IMR-90 (cell line): ENCODE data around the gene GJC1. TPM values are rescaled to one million over a fixed set of nuclear protein-coding genes. Genes with fewer than 3 reads are reported as not detected.
A peak's percentile ranks its signal among the peaks of the same experiment; 100 is the strongest.

ENCODE experiments used
- ATAC-seq: fragments of 200-7000 bp; cut with Tn5 transposase; 2 replicates; pipeline ENCODE4 v1.9.1; 2020; ENCODE audit warnings: low read depth, mild to moderate bottlenecking, moderate library complexity
- BruUV-seq: library from RNA; stranded (reverse); fragments of 400-500 nt; replicated peaks from 2 replicates; lab custom pipeline; 2021; lab: Mats Ljungman, UMichigan
- CTCF ChIA-PET: fragments of 300-600 bp; formaldehyde crosslinking; extraction: SDS; loops from one replicate; lab custom pipeline; 2021; ENCODE audit warnings: antibody characterized with exemption; lab: Yijun Ruan, JAX
- POLR2A ChIA-PET: fragments of 300-600 bp; sonication (Branson Sonifier 250); formaldehyde crosslinking; loops from one replicate; lab custom pipeline; 2022; ENCODE audit warnings: antibody characterized with exemption; ENCODE audit not compliant: unreplicated experiment; lab: Charles Lee
- DNase-seq: peaks from one replicate; pipeline ENCODE4 v3.0.0; 2013
- H2AFZ ChIP-seq: replicated peaks from 2 replicates; pipeline ENCODE3; 2013; ENCODE audit warnings: low read length, mild to moderate bottlenecking; ENCODE audit not compliant: poor library complexity
- H2AK5ac ChIP-seq: 2 replicates; pipeline ENCODE4 v1.6.1; 2013; ENCODE audit warnings: low read depth, low read length, inconsistent platforms
- H2AK9ac ChIP-seq: replicated peaks from 2 replicates; pipeline ENCODE3; 2013; ENCODE audit warnings: mild to moderate bottlenecking, low read depth, low read length, moderate library complexity; ENCODE audit not compliant: poor library complexity
- H2BK120ac ChIP-seq: 2 replicates; pipeline ENCODE4 v1.6.1; 2013; ENCODE audit warnings: low read depth, low read length, inconsistent platforms
- H2BK15ac ChIP-seq: 3 replicates; pipeline ENCODE4 v1.6.1; 2013; ENCODE audit warnings: low read depth, low read length, inconsistent platforms
- H2BK20ac ChIP-seq: 2 replicates; pipeline ENCODE4 v1.6.1; 2013; ENCODE audit warnings: low read depth, mild to moderate bottlenecking, inconsistent platforms, low read length, moderate library complexity
- H2BK5ac ChIP-seq: 2 replicates; pipeline ENCODE4 v1.6.1; 2013; ENCODE audit warnings: mild to moderate bottlenecking, low read depth, low read length, inconsistent platforms; ENCODE audit not compliant: poor library complexity, severe bottlenecking
- H3K14ac ChIP-seq: replicated peaks from 2 replicates; pipeline ENCODE4 v1.6.1; 2013; ENCODE audit warnings: low read depth, low read length, inconsistent platforms
- H3K18ac ChIP-seq: 2 replicates; pipeline ENCODE4 v1.6.1; 2013; ENCODE audit warnings: low read depth, low read length, control low read depth
- H3K23ac ChIP-seq: 2 replicates; pipeline ENCODE4 v1.6.1; 2013; ENCODE audit warnings: low read depth, low read length, inconsistent platforms
- H3K27ac ChIP-seq: 2 replicates; pipeline ENCODE4 v1.5.1; 2013; ENCODE audit warnings: mild to moderate bottlenecking, control low read depth, low read length; ENCODE audit not compliant: insufficient read depth
- H3K27me3 ChIP-seq: 2 replicates; pipeline ENCODE4 v1.6.1; 2013; ENCODE audit warnings: low read length; ENCODE audit not compliant: control insufficient read depth, insufficient read depth
- H3K36me3 ChIP-seq: 2 replicates; pipeline ENCODE4 v1.6.1; 2013; ENCODE audit warnings: low read length, mixed read lengths; ENCODE audit not compliant: control insufficient read depth, insufficient read depth
- H3K4ac ChIP-seq: 2 replicates; pipeline ENCODE4 v1.6.1; 2013; ENCODE audit warnings: low read depth, low read length, inconsistent platforms
- H3K4me1 ChIP-seq: 2 replicates; pipeline ENCODE4 v1.6.1; 2013; ENCODE audit warnings: low read length, mixed read lengths; ENCODE audit not compliant: control insufficient read depth, insufficient read depth
- H3K4me2 ChIP-seq: 2 replicates; pipeline ENCODE4 v1.6.1; 2013; ENCODE audit warnings: low read depth, mild to moderate bottlenecking, control low read depth, low read length, moderate library complexity
- H3K4me3 ChIP-seq: 2 replicates; pipeline ENCODE4 v1.5.1; 2013; ENCODE audit warnings: low read depth, mild to moderate bottlenecking, control low read depth, low read length, moderate library complexity; ENCODE audit not compliant: insufficient read depth
- H3K56ac ChIP-seq: 2 replicates; pipeline ENCODE4 v1.6.1; 2013; ENCODE audit warnings: low read length, inconsistent platforms; ENCODE audit not compliant: insufficient read depth; ENCODE audit errors: extremely low read depth
- H3K79me1 ChIP-seq, 2 experiments: 2 replicates each; pipeline ENCODE4 v1.6.1; 2013; ENCODE audit warnings: low read length in 2 of 2, inconsistent platforms in 1 of 2, low read depth in 1 of 2
- H3K9ac ChIP-seq: 2 replicates; pipeline ENCODE4 v1.6.1; 2013; ENCODE audit warnings: low read depth, low read length, control low read depth
- H3K9me1 ChIP-seq: 2 replicates; pipeline ENCODE4 v1.6.1; 2013; ENCODE audit warnings: low read length, inconsistent platforms; ENCODE audit not compliant: insufficient read depth
- H3K9me3 ChIP-seq: 2 replicates; pipeline ENCODE4 v1.6.1; 2013; ENCODE audit warnings: low read length; ENCODE audit not compliant: control insufficient read depth, insufficient read depth
- H4K20me1 ChIP-seq: 2 replicates; pipeline ENCODE4 v1.6.1; 2013; ENCODE audit warnings: low read length, inconsistent platforms; ENCODE audit not compliant: insufficient read depth
- H4K5ac ChIP-seq: 2 replicates; pipeline ENCODE4 v1.6.1; 2013; ENCODE audit warnings: mild to moderate bottlenecking, low read depth, low read length, control low read depth
- H4K8ac ChIP-seq, 2 experiments: 2 replicates each; pipeline ENCODE4 v1.6.1; 2013; ENCODE audit warnings: low read depth in 2 of 2, low read length in 2 of 2, control low read depth in 1 of 2, inconsistent platforms in 1 of 2
- H4K91ac ChIP-seq: 2 replicates; pipeline ENCODE4 v1.6.1; 2013; ENCODE audit warnings: low read depth, low read length, inconsistent platforms; ENCODE audit not compliant: insufficient read depth
- CEBPB ChIP-seq: IDR thresholded peaks from 2 replicates; pipeline ENCODE4 v1.6.1; 2012; ENCODE audit warnings: low read depth, low read length, improper control_type of control experiment
- CTCF ChIP-seq: conservative IDR thresholded peaks from 2 replicates; pipeline ENCODE4 v1.5.1; 2012; ENCODE audit warnings: mild to moderate bottlenecking, low read depth, low read length, improper control_type of control experiment
- FOS ChIP-seq: fragments of 150-350 bp; IDR thresholded peaks from 2 replicates; pipeline ENCODE4 v1.6.1; 2016; ENCODE audit warnings: low read depth, low read length
- NFE2L2 ChIP-seq: fragments of 150-350 bp; IDR thresholded peaks from 2 replicates; pipeline ENCODE4 v1.6.1; 2016; ENCODE audit warnings: low read depth, mild to moderate bottlenecking, low read length
- RAD21 ChIP-seq: IDR thresholded peaks from 2 replicates; pipeline ENCODE4 v1.6.1; 2012; ENCODE audit warnings: low read length, improper control_type of control experiment
- RFX5 ChIP-seq: IDR thresholded peaks from 2 replicates; pipeline ENCODE4 v1.8.0; 2012; ENCODE audit warnings: low read depth, mild to moderate bottlenecking, low read length, moderate library complexity
- SMC3 ChIP-seq: fragments of 150-350 bp; IDR thresholded peaks from 2 replicates; pipeline ENCODE4 v1.6.1; 2016; ENCODE audit warnings: low read depth, mild to moderate bottlenecking, antibody characterized with exemption, low read length, moderate library complexity
- WGBS, 2 experiments: methylation state at CpG; one replicate each; pipeline versions ENCODE4 v1.1.5 to v1.1.7; 2013; ENCODE audit warnings: missing lambda C conversion rate in 2 of 2; ENCODE audit not compliant: insufficient read length in 1 of 2; ENCODE audit errors: extremely low coverage in 2 of 2; 5-methylcytosine and 5-hydroxymethylcytosine counted together
- dilution Hi-C: fragments of 300-500 bp; cut with HindIII; formaldehyde crosslinking; loops from one replicate; pipeline ENCODE4 v1.14.3; 2018; ENCODE audit warnings: low sequenced_read_pairs; ENCODE audit not compliant: unreplicated experiment
- in situ Hi-C: fragments of 300-500 bp; cut with MboI; formaldehyde crosslinking; loops from 3 replicates; pipeline ENCODE4 v1.14.3; 2019; ENCODE audit warnings: low sequenced_read_pairs, inconsistent platforms, mixed read lengths
- intact Hi-C: fragments of 100-400 bp; cut with micrococcal nuclease; formaldehyde crosslinking; loops from 2 replicates; pipeline ENCODE4 v1.10.0; 2022
- polyA plus RNA-seq, 3 experiments: library from polyadenylated mRNA; depleted of rRNA; stranded (reverse); fragments of >200 nt; gene quantifications; 2 replicates each; pipeline ENCODE4 v1.2.3, GENCODE V29; 2012; ENCODE audit warnings: low replicate concordance in 1 of 3
- total RNA-seq: library from RNA; depleted of rRNA; stranded (reverse); fragments of >200 nt; gene quantifications from 2 replicates; pipeline ENCODE4 v1.2.3, GENCODE V29; 2012

The GJC1 gene
- total and polyA plus RNA-seq, 2 of the 4 experiments (the other 2 are of a cell fraction): 23.9 to 69.7 TPM

- peaks cover 23% of the 10 kb centered on the region for H3K36me3 ChIP-seq
These were observed 25.6 kb downstream of the GJC1 start for GRCh38 chr17:44804302-44805089.

More at GRCh38 chr17:44804302-44805089, 25.6 kb downstream of the GJC1 start:
- in situ Hi-C loops: no loop called here
- Histone ChIP-seq H2AK5ac (peak overlapping the region; percentile 48; the same call in 1 of the 2 replicates), H3K14ac (no peak overlapping the region), H3K9me1 (peaks cover 14% of the 10 kb centered on the region), H2BK5ac (no peak overlapping the region), H3K27ac (no peak overlapping the region), H2AFZ (no peak overlapping the region), H3K56ac (no peak overlapping the region), H3K9me3 (no peaks in the 10 kb centered on the region), H3K9ac (no peak overlapping the region), H3K23ac (no peak overlapping the region), H4K5ac (no peak overlapping the region), H3K79me1 (peaks cover 35 to 88% of the 10 kb centered on the region in 2 experiments), H4K8ac (no peak overlapping the region), H2BK15ac (no peak overlapping the region), H3K18ac (no peak overlapping the region), H2BK120ac (no peak overlapping the region), H4K91ac (no peak overlapping the region), H3K27me3 (no peaks in the 10 kb centered on the region), H3K4ac (no peak overlapping the region), H4K20me1 (peaks cover 18% of the 10 kb centered on the region), H3K4me2 (no peak overlapping the region), H3K4me1 (peaks cover 5% of the 10 kb centered on the region), H2BK20ac (no peak overlapping the region), H3K4me3 (no peak overlapping the region), H2AK9ac (peak overlapping the region; percentile 15)
- no peak for ATAC-seq
- ChIA-PET CTCF (interaction anchor here (0.6 kb wide), 1 partner anchor 16 kb away, joined by 6 read pairs; no protein-coding TSS in a partner anchor), POLR2A (no interaction called here)
- no peak for DNase-seq
- no TSS peak for BruUV-seq
- WGBS, 2 experiments: 100% methylated on average over 1 of the region's 10 CpGs; no CpG with 5 or more reads in 1 of the 2 experiments
- TF ChIP-seq CTCF (no peak), NFE2L2 (no peak), SMC3 (no peak), RAD21 (no peak), FOS (no peak), CEBPB (no peak), RFX5 (no peak)
- intact Hi-C loops: no loop called here
- dilution Hi-C loops: no loop called here
